CD4-positive, alpha-beta T cell (primary cell): Measurements from ENCODE around the gene SIPA1. TPM values are rescaled to one million over a fixed set of nuclear protein-coding genes. Genes with fewer than 3 reads are reported as not detected.

ENCODE experiments used
- ATAC-seq: fragments of 200-7000 bp; cut with Tn5 transposase; one replicate; pipeline ENCODE4 v1.10.0; 2022; ENCODE audit warnings: mild to moderate bottlenecking; ENCODE audit not compliant: poor library complexity
- CTCF ChIA-PET: fragments of 350-600 bp; sonication (Branson Sonifier 250); formaldehyde crosslinking; loops from one replicate; lab custom pipeline; 2021; ENCODE audit warnings: antibody characterized with exemption, inconsistent platforms; lab: Charles Lee
- POLR2A ChIA-PET: fragments of 350-600 bp; sonication (Branson Sonifier 250); formaldehyde crosslinking; loops from one replicate; lab custom pipeline; 2021; ENCODE audit warnings: antibody characterized with exemption, inconsistent platforms; lab: Charles Lee
- DNase-seq, 14 experiments: peaks; one replicate each; pipeline ENCODE4 v3.0.0-alpha.2; 2013 to 2020; ENCODE audit warnings: mixed read lengths in 2 of 14
- H3K27ac ChIP-seq, 2 donors: one replicate each; pipeline versions ENCODE4 v1.5.1 to v1.7.0; 2013; ENCODE audit warnings: low read length in 2 of 2, low read depth in 1 of 2, mild to moderate bottlenecking in 1 of 2
- H3K27me3 ChIP-seq, 2 experiments: 1 replicate in 1 of 2; 2 replicates in 1 of 2; pipeline versions ENCODE4 v1.6.1 to v1.7.0; 2013; ENCODE audit warnings: low read length in 2 of 2, control low read depth in 1 of 2, mild to moderate bottlenecking in 1 of 2, moderate library complexity in 1 of 2; ENCODE audit not compliant: insufficient read depth in 2 of 2, control insufficient read depth in 1 of 2
- H3K36me3 ChIP-seq: one replicate; pipeline ENCODE4 v1.6.1; 2013; ENCODE audit warnings: low read length, control low read depth; ENCODE audit not compliant: insufficient read depth
- H3K4me1 ChIP-seq: one replicate; pipeline ENCODE4 v1.6.1; 2013; ENCODE audit warnings: low read length, control low read depth; ENCODE audit not compliant: insufficient read depth
- H3K4me3 ChIP-seq: one replicate; pipeline ENCODE4 v1.5.1; 2013; ENCODE audit warnings: mild to moderate bottlenecking, low read length, moderate library complexity
- H3K9me3 ChIP-seq, 2 experiments: 1 replicate in 1 of 2; 2 replicates in 1 of 2; pipeline versions ENCODE4 v1.6.1 to v1.7.0; 2013; ENCODE audit warnings: low read length in 2 of 2, mild to moderate bottlenecking in 2 of 2, control low read depth in 1 of 2, moderate library complexity in 1 of 2; ENCODE audit not compliant: control insufficient read depth in 1 of 2, insufficient read depth in 1 of 2
- H3K27ac Mint-ChIP-seq: one replicate; pipeline ENCODE4 v1.8.0; 2020; ENCODE audit warnings: mixed read lengths
- H3K27me3 Mint-ChIP-seq: one replicate; pipeline ENCODE4 v1.8.0; 2021; ENCODE audit warnings: mixed read lengths
- H3K36me3 Mint-ChIP-seq: one replicate; pipeline ENCODE4 v1.8.0; 2021; ENCODE audit warnings: low read depth, mixed read lengths
- H3K4me1 Mint-ChIP-seq: one replicate; pipeline ENCODE4 v1.8.0; 2021; ENCODE audit warnings: low read depth, mixed read lengths
- H3K4me3 Mint-ChIP-seq: one replicate; pipeline ENCODE4 v1.8.0; 2020; ENCODE audit warnings: mild to moderate bottlenecking, mixed read lengths
- H3K9me3 Mint-ChIP-seq: one replicate; pipeline ENCODE4 v1.8.0; 2020; ENCODE audit warnings: mixed read lengths
- CTCF ChIP-seq: fragments of 200-600 bp; IDR thresholded peaks from one replicate; pipeline ENCODE4 v1.8.0; 2022; ENCODE audit warnings: antibody characterized with exemption, mild to moderate bottlenecking
- intact Hi-C, 2 experiments: fragments of 100-400 bp; cut with DNase I in 1 of 2; cut with micrococcal nuclease in 1 of 2; formaldehyde crosslinking; loops; one replicate each; pipeline versions ENCODE4 v1.15.1 to v1.9.0; 2023 to 2025; cut with DNase I, micrococcal nuclease
- total RNA-seq, 174 experiments: library from RNA in 2 of 174; stranded (reverse) in 2 of 174; gene quantifications; one replicate each; pipeline ENCODE4 v1.2.3 and lab custom pipeline; 2021 to 2026

Gene SIPA1
- total RNA-seq, 2 experiments from 2014 or later = 272 to 298 TPM

- no peaks in the 10 kb centered on the region for H3K27me3 ChIP-seq
- Mint-ChIP-seq H3K36me3 (peaks cover 64% of the 10 kb centered on the region), H3K4me3 (peak within 1 kb of the TSS; percentile 98), H3K4me1 (peaks cover 46% of the 10 kb centered on the region), H3K9me3 (no peaks in the 10 kb centered on the region), H3K27ac (peak within 1 kb of the TSS; percentile 93), H3K27me3 (no peaks in the 10 kb centered on the region)
- DNase-seq = peak; percentile 99 to 100 (median 100)
- intact Hi-C loops = loop anchor here (1.0 to 5.0 kb wide), 9 partner anchors 24 to 243 kb away; partner anchors contain the start of genes CFL1 (in 2 of the 2), KAT5 (in 1 of the 2) and ZNRD2 (in 1 of the 2)
- H3K4me3 ChIP-seq = peak within 1 kb of the TSS; percentile 93
- peak within 1 kb of the TSS; percentile 94 for H3K27ac ChIP-seq
- TF ChIP-seq CTCF = no peak
- peaks cover 45% of the 10 kb centered on the region for H3K36me3 ChIP-seq
- ATAC-seq = peak; percentile 87
- no peaks in the 10 kb centered on the region for H3K9me3 ChIP-seq
- peaks cover 67% of the 10 kb centered on the region for H3K4me1 ChIP-seq
- ChIA-PET CTCF (interaction anchor here (0.8 to 3.1 kb wide), 8 partner anchors 10 to 273 kb away, joined by 3 to 10 read pairs (median 6); partner anchors contain the start of genes FIBP, KAT5 and MUS81), POLR2A (interaction anchor here (0.7 to 6.0 kb wide), 54 partner anchors 11 to 1062 kb away, joined by 3 to 79 read pairs (median 5); partner anchors contain the start of genes B4GAT1, BANF1, CCDC85B and CFL1)
Measured at GRCh38 chr11:65615229-65615949, 22.5 kb upstream of the SIPA1 start, which contains the start of gene PCNX3. PCNX3 (plus strand) TSS chr11:65615776; CDS start chr11:65616312, 536 bp downstream.

- no peak for TF ChIP-seq CTCF
- H3K4me1 ChIP-seq = peaks cover 60% of the 10 kb centered on the region
- Mint-ChIP-seq H3K36me3 (peaks cover 61% of the 10 kb centered on the region), H3K4me1 (peaks cover 42% of the 10 kb centered on the region), H3K4me3 (peak overlapping the region; percentile 98), H3K9me3 (no peaks in the 10 kb centered on the region), H3K27ac (peak overlapping the region; percentile 93), H3K27me3 (no peaks in the 10 kb centered on the region)
- CTCF ChIA-PET = interaction anchor here (1.3 to 3.1 kb wide), 7 partner anchors 10 to 273 kb away, joined by 3 to 10 read pairs (median 6); partner anchors contain the start of genes FIBP, KAT5, MUS81 and SIPA1
- POLR2A ChIA-PET = interaction anchor here (0.7 to 6.0 kb wide), 39 partner anchors 10 to 1062 kb away, joined by 3 to 79 read pairs (median 7); partner anchors contain the start of genes BANF1, CCDC85B, CFL1 and DPF2
- H3K27ac ChIP-seq = peak overlapping the region; percentile 78 to 94
- intact Hi-C loops = loop anchor here (1.0 to 5.0 kb wide), 10 partner anchors 23 to 242 kb away; partner anchors contain the start of genes CFL1 (in 2 of the 2), KAT5 (in 1 of the 2), SIPA1 (in 1 of the 2) and ZNRD2 (in 1 of the 2)
- no peaks in the 10 kb centered on the region for H3K27me3 ChIP-seq
- DNase-seq (peak in 1 of 14 experiments; percentile 45), ATAC-seq (no peak)
- H3K9me3 ChIP-seq = no peaks in the 10 kb centered on the region
- peaks cover 47% of the 10 kb centered on the region for H3K36me3 ChIP-seq
- peak overlapping the region; percentile 93 for H3K4me3 ChIP-seq
Measured at GRCh38 chr11:65615950-65616574, 21.8 kb upstream of the SIPA1 start.

GRCh38 chr11:65616575-65617001 lies 21.3 kb upstream of the SIPA1 start:
- peak in 3 of 14 experiments; percentile 34 to 45 (median 35) for DNase-seq
- intact Hi-C loops = loop anchor here (2.0 to 5.0 kb wide), 4 partner anchors 22 to 241 kb away; partner anchors contain the start of genes CFL1 (in 1 of the 2), KAT5 (in 1 of the 2) and SIPA1 (in 1 of the 2)
- no peak for ATAC-seq
- H3K4me3 Mint-ChIP-seq = peak overlapping the region; percentile 96
- Histone ChIP-seq H3K4me3 (peak overlapping the region; percentile 93), H3K27me3 (no peaks in the 10 kb centered on the region), H3K27ac (peak overlapping the region; percentile 19 to 78), H3K36me3 (peaks cover 52% of the 10 kb centered on the region), H3K4me1 (peaks cover 55% of the 10 kb centered on the region), H3K9me3 (no peaks in the 10 kb centered on the region)
- H3K27me3 Mint-ChIP-seq = no peaks in the 10 kb centered on the region
- ChIA-PET POLR2A (interaction anchor here (1.0 to 6.0 kb wide), 4 partner anchors 9 to 45 kb away, joined by 3 to 79 read pairs (median 64); partner anchors contain the start of genes RELA and SIPA1), CTCF (interaction anchor here (1.5 to 3.1 kb wide), 3 partner anchors 9 to 95 kb away, joined by 4 to 9 read pairs (median 6); partner anchors contain the start of genes KAT5 and SIPA1)
- H3K4me1 Mint-ChIP-seq = peaks cover 44% of the 10 kb centered on the region
- peak overlapping the region; percentile 81 for H3K27ac Mint-ChIP-seq
- no peaks in the 10 kb centered on the region for H3K9me3 Mint-ChIP-seq
- peaks cover 65% of the 10 kb centered on the region for H3K36me3 Mint-ChIP-seq
- TF ChIP-seq CTCF = no peak
